ENCODE measurements around the gene RANBP3. TPM values are rescaled to one million over a fixed set of nuclear protein-coding genes. Genes with fewer than 3 reads are reported as not detected.

RANBP3 gene
- total RNA-seq, 2 donors from 2014 or later, result 76.8 to 86.9 TPM

DNA sequence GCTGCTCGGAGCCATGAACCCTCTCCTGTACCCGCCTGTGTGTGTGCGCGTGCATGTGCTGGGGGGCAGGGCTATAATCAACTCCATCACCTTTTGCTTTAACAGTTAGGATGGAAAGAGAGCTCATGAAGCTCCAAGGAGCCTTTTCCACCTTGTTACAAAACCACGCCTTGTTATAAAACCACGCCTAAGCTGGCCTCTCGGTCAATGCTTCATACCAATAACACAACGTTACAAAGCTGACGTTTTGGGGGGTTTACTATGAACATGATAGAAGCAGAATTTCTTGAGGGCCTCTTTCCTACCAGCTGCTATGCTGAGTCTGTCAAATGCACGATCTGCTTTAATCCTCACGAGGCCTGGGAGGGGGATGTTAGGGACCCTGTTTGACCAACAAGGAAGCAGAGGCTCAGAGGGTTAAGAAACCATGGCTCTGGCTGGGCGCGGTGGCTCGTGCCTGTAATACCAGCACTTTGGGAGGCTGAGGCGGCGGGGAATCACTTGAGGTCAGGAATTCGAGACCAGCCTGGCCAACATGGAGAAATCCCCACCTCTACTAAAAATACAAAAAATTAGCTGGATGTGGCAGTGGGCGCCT, 52.0 kb downstream of the RANBP3 start:
- H3K27me3 Mint-ChIP-seq, result no peaks in the 10 kb centered on the region
- H3K27ac Mint-ChIP-seq, result no peak overlapping the region
- no peak for ATAC-seq
- DNase-seq, result no peak
- H3K4me3 Mint-ChIP-seq, result no peak overlapping the region
- H3K36me3 Mint-ChIP-seq (ENCODE audit: low read depth), result peaks cover 7% of the 10 kb centered on the region
- no peaks in the 10 kb centered on the region for H3K9me3 ChIP-seq (ENCODE audit: control insufficient read depth, low read length, poor library complexity, severe bottlenecking)
- H3K4me1 Mint-ChIP-seq, result no peaks in the 10 kb centered on the region

DNA sequence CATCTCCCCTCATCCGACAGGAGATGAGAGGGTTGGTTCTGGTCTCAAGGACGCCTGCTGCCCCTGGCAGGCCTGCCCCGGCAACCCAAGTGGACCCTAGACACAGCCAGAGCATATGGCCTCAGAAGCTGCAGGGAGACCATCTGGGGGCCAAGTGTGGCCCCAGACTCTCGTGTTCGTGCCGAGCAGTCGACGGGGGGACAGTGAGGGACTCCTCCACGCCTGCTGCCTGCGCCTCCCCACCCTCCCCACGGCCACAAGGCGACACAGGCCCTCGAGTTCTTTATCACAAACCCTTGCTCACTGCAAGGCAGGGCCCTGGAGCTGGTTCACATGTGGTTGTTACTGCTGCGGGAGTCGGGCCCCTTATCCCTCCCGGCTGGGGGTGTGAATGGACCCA, 54.6 kb downstream of the RANBP3 start:
- H3K4me1 Mint-ChIP-seq, result no peaks in the 10 kb centered on the region
- DNase-seq (no peak), ATAC-seq (no peak)
- H3K36me3 Mint-ChIP-seq (ENCODE audit: low read depth), result peaks cover 7% of the 10 kb centered on the region
- no peak overlapping the region for H3K4me3 Mint-ChIP-seq
- H3K27me3 Mint-ChIP-seq, result no peaks in the 10 kb centered on the region
- H3K27ac Mint-ChIP-seq, result no peak overlapping the region
- no peaks in the 10 kb centered on the region for H3K9me3 ChIP-seq (ENCODE audit: control insufficient read depth, low read length, poor library complexity, severe bottlenecking)

DNA sequence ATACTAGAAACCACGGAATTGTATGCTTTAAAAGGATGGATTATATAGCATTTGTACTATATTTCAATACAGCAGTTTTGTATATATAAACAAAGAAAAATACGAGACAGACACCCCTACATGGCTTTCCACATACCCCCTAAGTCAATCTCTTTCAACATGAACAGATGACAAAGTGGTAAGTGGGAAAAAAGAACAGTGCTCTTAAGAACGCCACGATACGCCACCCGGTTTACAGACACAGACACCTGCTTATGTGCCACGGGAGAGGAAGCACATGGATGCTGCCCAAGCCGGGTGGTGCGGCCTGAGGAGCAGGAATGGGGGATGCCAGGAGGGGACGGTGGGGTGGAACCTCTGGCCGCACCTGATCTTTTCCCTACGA, 55.8 kb downstream of the RANBP3 start:
- Mint-ChIP-seq H3K36me3 (ENCODE audit: low read depth) (peaks cover 3% of the 10 kb centered on the region), H3K4me1 (no peaks in the 10 kb centered on the region), H3K27ac (peak overlapping the region; percentile 37), H3K27me3 (no peaks in the 10 kb centered on the region), H3K4me3 (no peak overlapping the region)
- no peak for DNase-seq
- ATAC-seq, result no peak
- no peaks in the 10 kb centered on the region for H3K9me3 ChIP-seq (ENCODE audit: control insufficient read depth, low read length, poor library complexity, severe bottlenecking)

DNA sequence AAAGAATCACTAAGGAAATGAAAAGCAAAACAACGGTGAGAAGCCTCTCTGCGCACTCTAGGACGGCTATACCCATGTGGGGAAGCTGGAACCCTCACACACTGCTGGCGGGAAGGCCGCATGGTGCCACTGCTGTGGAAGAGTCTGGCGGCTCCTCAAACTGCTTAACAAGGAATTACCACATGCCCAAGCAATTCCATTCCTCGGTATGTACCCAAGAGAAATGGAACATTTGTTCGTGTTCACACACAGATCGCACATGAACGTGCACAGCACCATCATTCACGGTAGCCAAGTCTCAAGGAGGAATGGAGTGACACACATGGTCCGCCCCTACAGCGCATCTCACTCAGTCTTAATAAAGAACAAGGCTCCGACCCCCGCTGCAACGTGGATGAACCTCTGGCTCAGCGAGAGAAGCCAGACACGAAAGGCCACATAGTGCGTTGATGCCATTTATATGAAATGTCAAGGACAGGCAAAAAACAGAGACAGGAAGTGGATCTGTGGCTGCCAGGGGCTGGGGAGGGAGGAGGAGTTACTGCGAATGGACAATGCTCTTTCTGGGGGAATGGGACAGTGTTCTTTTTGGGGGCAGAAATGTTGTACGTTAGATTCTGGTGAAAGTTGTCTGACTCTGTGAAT, 56.3 kb downstream of the RANBP3 start:
- no peaks in the 10 kb centered on the region for H3K9me3 ChIP-seq (ENCODE audit: control insufficient read depth, low read length, poor library complexity, severe bottlenecking)
- peak overlapping the region; percentile 37 for H3K27ac Mint-ChIP-seq
- peaks cover 3% of the 10 kb centered on the region for H3K36me3 Mint-ChIP-seq (ENCODE audit: low read depth)
- H3K4me3 Mint-ChIP-seq, result no peak overlapping the region
- ATAC-seq (no peak), DNase-seq (no peak)
- H3K4me1 Mint-ChIP-seq, result no peaks in the 10 kb centered on the region
- no peaks in the 10 kb centered on the region for H3K27me3 Mint-ChIP-seq

DNA sequence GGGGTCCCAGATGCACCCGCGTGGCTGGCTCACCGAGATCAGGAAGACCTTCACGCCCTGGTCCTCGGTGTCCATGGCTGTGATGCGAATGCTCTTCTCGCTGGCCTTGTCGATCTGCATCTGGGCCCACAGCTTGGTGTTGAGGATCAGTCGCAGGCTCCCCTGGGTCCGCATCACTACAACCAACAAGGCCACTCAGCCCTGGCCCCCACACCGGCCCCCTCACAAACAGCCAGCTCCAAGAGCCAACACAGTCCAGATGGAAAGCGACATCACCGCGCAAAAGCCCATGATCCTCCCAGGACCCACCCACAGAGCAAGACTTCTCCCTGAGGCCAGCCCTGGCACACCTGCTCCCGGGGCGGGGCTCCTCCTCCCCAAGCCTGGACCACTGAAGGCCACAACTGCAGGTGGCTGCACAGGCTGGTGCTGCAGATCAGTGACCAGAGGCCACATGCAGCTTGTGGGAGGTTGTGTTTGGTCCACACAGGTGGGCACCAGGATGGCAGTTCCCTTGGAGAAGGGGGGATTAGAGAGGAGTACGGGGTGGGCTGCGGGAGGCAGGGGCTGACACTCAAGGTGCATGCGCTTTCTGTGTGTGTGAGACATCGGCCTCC, 59.4 kb downstream of the RANBP3 start:
- DNase-seq (no peak), ATAC-seq (no peak)
- no peaks in the 10 kb centered on the region for H3K9me3 ChIP-seq (ENCODE audit: control insufficient read depth, low read length, poor library complexity, severe bottlenecking)
- Mint-ChIP-seq H3K36me3 (ENCODE audit: low read depth) (peaks cover 3% of the 10 kb centered on the region), H3K27me3 (no peaks in the 10 kb centered on the region), H3K4me3 (no peak overlapping the region), H3K4me1 (no peaks in the 10 kb centered on the region), H3K27ac (peak overlapping the region; percentile 24)

DNA sequence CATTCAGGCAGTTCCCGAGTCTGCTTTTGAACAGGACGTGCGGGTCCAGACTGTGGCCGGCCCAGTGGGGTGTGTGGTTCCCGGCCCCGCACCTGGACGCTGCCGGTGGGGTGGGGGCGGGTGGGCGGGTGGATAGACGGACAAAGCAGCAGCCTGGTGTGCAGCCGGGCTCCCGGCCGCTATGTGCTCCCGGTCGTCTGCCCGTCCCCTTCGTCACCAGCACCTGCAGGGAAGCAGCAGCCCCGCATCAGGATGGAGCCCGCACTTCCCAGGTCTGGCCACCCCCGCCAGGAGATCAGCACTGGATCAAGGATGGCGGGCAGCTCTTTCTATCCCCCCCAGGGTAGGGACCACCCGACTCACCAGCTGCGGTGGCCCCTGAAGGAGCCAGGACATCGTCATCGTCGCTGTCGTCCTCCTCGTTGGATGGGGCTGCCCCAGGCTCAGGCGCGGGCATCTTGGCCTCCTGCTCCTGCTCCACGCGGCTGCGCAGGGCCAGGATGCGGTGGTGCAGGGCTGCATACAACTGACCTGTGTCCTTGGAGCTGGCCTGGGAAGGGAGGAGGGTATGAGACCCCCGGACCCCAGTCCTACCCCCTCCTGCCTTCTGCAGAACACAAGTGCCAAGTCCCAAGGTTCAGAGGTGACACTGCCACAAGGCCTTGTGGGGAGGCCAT, 60.4 kb downstream of the RANBP3 start:
- H3K27me3 Mint-ChIP-seq, result no peaks in the 10 kb centered on the region

DNA sequence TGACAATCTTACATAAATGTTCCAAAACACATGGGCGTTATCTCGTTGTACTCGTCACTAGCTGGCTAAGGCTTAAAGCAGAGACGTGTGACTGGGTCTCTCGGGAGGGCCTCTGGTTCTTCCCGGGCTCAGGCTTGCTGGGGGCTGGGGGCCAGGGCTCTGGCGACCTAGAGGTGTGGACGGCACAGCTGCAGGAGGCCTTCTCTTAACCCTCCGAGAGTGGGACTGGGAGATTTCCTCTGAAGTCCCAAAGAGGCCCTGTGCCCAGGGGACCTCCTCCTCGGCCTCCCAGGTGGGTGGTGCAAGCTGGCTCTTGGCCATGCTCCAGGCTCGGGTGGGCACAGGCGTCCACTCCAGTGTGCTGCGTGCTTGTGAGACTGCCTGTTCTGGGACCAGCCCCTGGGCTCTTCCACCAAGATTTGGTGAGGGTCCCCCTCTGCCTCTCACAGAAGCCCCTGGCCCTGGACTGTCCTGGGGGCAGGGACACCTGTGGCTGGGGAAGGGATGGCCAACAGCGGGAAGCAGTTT, 61.7 kb downstream of the RANBP3 start:
- no peak for ATAC-seq
- Mint-ChIP-seq H3K27ac (no peak overlapping the region), H3K4me3 (no peak overlapping the region)

More for the DNA sequence above, 60.4 kb downstream of the RANBP3 start:
- Mint-ChIP-seq H3K27ac (peak overlapping the region; percentile 24), H3K4me1 (no peaks in the 10 kb centered on the region), H3K36me3 (ENCODE audit: low read depth) (no peaks in the 10 kb centered on the region), H3K4me3 (no peak overlapping the region)
- no peak for DNase-seq
- ATAC-seq, result no peak
- no peaks in the 10 kb centered on the region for H3K9me3 ChIP-seq (ENCODE audit: control insufficient read depth, low read length, poor library complexity, severe bottlenecking)

DNA sequence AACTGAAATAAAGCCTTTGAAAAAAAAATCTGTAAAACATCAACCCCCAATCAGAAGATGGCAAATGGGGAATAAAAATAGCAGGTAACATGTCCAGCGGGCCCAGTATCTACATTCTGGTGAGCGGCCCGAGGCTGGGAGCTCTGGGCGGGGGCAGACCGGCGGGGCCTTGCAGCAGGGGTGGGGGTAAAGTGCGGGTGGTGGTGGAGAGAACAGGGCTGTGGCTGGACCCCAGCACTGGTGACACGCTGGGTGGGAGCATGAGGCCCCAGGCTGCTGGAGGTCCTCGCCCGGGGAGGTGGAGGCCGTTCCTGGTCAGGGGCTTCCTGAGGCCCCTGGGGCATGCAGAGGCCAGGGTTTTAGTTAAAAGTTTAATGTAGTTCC, 62.2 kb downstream of the RANBP3 start:
- Mint-ChIP-seq H3K36me3 (ENCODE audit: low read depth) (no peaks in the 10 kb centered on the region), H3K4me1 (no peaks in the 10 kb centered on the region), H3K27me3 (no peaks in the 10 kb centered on the region), H3K4me3 (no peak overlapping the region), H3K27ac (no peak overlapping the region)
- DNase-seq, result no peak
- no peaks in the 10 kb centered on the region for H3K9me3 ChIP-seq (ENCODE audit: control insufficient read depth, low read length, poor library complexity, severe bottlenecking)
- ATAC-seq, result no peak

More for the DNA sequence above, 61.7 kb downstream of the RANBP3 start:
- H3K27me3 Mint-ChIP-seq, result no peaks in the 10 kb centered on the region
- H3K36me3 Mint-ChIP-seq (ENCODE audit: low read depth), result no peaks in the 10 kb centered on the region
- no peaks in the 10 kb centered on the region for H3K4me1 Mint-ChIP-seq
- no peaks in the 10 kb centered on the region for H3K9me3 ChIP-seq (ENCODE audit: control insufficient read depth, low read length, poor library complexity, severe bottlenecking)
- no peak for DNase-seq

DNA sequence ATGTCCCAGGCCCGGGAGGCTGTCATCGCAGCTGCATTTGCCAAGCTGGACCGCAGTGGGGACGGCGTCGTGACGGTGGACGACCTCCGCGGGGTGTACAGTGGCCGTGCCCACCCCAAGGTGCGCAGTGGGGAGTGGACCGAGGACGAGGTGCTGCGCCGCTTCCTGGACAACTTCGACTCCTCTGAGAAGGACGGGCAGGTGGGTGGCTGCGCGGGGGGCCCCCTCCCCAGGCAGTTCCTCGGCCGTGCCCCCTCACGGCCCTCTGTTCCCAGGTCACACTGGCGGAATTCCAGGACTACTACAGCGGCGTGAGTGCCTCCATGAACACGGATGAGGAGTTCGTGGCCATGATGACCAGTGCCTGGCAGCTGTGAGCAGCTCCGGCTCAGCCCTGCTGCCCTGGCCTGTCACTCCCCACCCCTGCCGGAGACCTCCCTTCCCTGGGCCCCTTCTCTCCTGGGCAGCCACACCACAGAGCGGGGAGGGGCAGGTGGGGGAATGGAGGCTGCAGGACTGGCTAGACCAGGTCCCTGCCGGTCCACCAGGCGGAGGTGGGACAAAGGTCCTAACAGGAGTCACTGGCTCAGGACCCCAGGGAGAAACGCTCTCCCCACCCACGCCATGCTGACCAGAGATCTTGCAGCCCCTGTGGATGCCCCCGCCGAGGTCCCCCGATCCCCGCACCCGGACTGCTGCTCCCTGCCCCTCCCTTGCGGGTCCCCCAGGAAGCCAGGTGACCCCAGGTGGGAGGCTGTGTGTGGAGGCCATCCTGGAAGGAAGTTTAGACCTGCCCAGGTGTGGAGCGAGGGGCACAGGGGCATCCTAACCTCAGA, 62.8 kb downstream of the RANBP3 start:
- Mint-ChIP-seq H3K27me3 (no peaks in the 10 kb centered on the region), H3K4me3 (no peak overlapping the region), H3K4me1 (no peaks in the 10 kb centered on the region), H3K36me3 (ENCODE audit: low read depth) (no peaks in the 10 kb centered on the region), H3K27ac (no peak overlapping the region)
- no peak for DNase-seq
- H3K9me3 ChIP-seq (ENCODE audit: control insufficient read depth, low read length, poor library complexity, severe bottlenecking), result no peaks in the 10 kb centered on the region
- ATAC-seq, result no peak

DNA sequence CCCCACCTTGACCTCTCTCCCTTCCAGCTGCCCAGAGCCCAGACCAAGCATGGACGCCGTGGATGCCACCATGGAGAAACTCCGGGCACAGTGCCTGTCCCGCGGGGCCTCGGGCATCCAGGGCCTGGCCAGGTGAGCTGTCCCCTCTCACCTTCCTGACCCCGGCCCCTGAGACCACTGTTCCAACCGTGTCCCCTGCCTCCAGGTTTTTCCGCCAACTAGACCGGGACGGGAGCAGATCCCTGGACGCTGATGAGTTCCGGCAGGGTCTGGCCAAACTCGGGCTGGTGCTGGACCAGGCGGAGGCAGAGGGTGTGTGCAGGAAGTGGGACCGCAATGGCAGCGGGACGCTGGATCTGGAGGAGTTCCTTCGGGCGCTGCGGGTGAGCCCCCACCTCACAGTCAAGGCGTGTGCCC, 63.6 kb downstream of the RANBP3 start:
- H3K4me1 Mint-ChIP-seq, result no peaks in the 10 kb centered on the region
- no peaks in the 10 kb centered on the region for H3K36me3 Mint-ChIP-seq (ENCODE audit: low read depth)
- H3K27ac Mint-ChIP-seq, result no peak overlapping the region

DNA sequence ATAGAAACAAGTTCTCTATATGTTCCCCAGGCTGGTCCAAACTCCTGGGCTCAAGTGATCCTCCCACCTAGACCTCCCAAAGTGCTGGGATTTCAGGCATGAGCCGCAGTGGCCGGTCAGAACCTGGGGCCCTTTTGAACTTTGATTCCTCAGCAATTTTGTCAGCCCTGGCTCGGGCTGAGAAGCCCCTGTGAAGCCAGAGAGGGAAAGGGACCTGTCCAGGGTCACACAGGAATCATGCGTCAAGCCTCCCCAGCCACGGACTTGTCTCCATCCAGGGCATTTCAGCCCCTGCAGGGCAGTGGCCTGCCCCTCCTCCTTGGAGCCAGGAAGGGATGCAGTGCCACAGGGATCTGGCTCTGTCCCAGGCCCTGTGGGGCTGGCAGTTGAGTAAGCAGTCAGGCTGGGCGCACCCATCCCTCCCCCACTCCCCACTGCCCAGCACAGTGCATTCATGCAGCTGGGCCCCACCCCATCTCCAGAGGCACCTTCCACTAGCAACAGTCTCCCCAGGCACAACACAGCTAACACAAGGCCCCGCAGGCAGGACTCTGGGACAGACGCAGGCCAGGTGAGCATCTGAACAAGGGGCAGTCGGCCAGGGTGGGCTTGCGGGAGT, 64.1 kb downstream of the RANBP3 start, which contains the start of gene CAPS:
Gene CAPS (plus strand): TSS at position 516 of the 619 bp plus-strand sequence. CDS start 153 bp downstream, outside the sequence.
- Mint-ChIP-seq H3K27ac (no peak within 1 kb of the TSS), H3K27me3 (no peaks in the 10 kb centered on the region), H3K36me3 (ENCODE audit: low read depth) (no peaks in the 10 kb centered on the region), H3K4me1 (no peaks in the 10 kb centered on the region), H3K4me3 (no peak within 1 kb of the TSS)
- no peaks in the 10 kb centered on the region for H3K9me3 ChIP-seq (ENCODE audit: control insufficient read depth, low read length, poor library complexity, severe bottlenecking)
- ATAC-seq (no peak), DNase-seq (no peak)

More for the DNA sequence above, 63.6 kb downstream of the RANBP3 start:
- no peak for ATAC-seq
- Mint-ChIP-seq H3K27me3 (no peaks in the 10 kb centered on the region), H3K4me3 (no peak overlapping the region)
- no peak for DNase-seq
- no peaks in the 10 kb centered on the region for H3K9me3 ChIP-seq (ENCODE audit: control insufficient read depth, low read length, poor library complexity, severe bottlenecking)

DNA sequence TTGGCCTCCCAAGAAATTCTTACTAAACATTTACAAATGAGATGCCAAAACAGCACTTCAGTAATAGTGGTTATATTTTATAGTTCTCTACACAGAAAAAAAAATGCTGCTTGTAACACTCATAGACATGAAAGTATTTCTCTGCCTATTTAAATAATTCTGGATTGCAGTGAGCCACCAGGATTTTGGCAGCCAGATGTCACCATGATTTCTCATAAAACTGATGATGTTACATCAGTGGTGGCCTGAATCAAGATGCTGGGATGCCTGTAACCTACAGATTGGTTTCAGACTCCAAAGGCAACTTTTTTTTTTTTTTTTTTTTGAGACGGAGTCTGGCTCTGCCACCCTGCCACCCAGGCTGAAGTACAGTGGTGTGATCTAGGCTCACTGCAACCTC, 66.6 kb downstream of the RANBP3 start:
- DNase-seq, result no peak
- Mint-ChIP-seq H3K4me3 (no peak overlapping the region), H3K27ac (no peak overlapping the region), H3K27me3 (no peaks in the 10 kb centered on the region), H3K4me1 (peaks cover 11% of the 10 kb centered on the region), H3K36me3 (ENCODE audit: low read depth) (no peaks in the 10 kb centered on the region)
- H3K9me3 ChIP-seq (ENCODE audit: control insufficient read depth, low read length, poor library complexity, severe bottlenecking), result no peaks in the 10 kb centered on the region
- no peak for ATAC-seq
